ENCODE measurements around the gene CFHR2. TPM values are rescaled to one million over a fixed set of nuclear protein-coding genes. Genes with fewer than 3 reads are reported as not detected.

Gene CFHR2
- not detected in 2 replicates for total RNA-seq

DNA sequence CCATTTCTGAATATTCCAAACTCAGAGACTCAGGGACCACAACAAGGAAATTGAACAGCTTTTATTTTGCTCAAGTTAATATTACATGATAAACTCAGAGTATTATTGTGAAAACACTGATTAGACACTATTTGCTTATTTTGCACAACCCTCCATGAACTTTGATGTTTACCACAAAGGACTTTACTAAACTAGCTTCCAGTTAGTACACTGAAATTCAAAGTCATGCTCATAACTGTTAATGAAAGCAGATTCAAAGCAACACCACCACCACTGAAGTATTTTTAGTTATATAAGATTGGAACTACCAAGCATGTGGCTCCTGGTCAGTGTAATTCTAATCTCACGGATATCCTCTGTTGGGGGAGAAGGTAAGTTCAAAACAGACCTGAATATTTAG lies at the start of gene CFHR2:
Gene CFHR2 (plus strand): TSS at position 171 of the 400 bp plus-strand sequence. CDS start 143 bp downstream, at position 314.

DNA sequence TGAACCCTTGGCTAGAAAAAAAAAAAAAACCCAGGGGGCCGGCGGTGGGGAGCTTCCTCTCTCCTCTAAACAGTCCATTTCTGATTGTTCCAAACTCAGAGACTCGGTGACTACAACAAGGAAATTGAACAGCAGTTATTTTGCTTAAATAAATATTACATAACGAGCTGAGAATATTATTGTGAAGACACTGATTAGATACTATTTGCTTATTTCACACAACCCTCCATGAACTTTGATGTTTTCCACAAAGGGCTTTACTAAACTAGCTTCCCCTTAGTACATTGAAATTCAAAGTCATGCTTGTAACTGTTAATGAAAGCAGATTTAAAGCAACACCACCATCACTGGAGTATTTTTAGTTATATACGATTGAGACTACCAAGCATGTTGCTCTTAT lies 33.7 kb downstream of the CFHR2 start, which contains the start of gene CFHR5:
Gene CFHR5 (plus strand): TSS at position 279 of the 400 bp plus-strand sequence. CDS start 109 bp downstream, at position 388.

Other genes starting within 250 kb of the CFHR2 start
- not detected in 2 replicates for gene CFHR3, start 168.9 kb upstream of the CFHR2 start, total RNA-seq
- gene CFHR1, start 124.0 kb upstream of the CFHR2 start, total RNA-seq, result 0.19 and 0.56 TPM in 2 replicates
- gene CFHR4, start 55.7 kb upstream of the CFHR2 start, total RNA-seq, result not detected in 2 replicates
- gene CFHR5, start 33.8 kb downstream of the CFHR2 start, total RNA-seq, result not detected in 2 replicates
- gene F13B, start 123.5 kb downstream of the CFHR2 start, total RNA-seq, result under 0.01 TPM in 1 of 2 replicates, not detected in the other
- gene ASPM, start 202.9 kb downstream of the CFHR2 start, total RNA-seq, result 4.8 and 37.6 TPM in 2 replicates